GM18858 (cell line): ENCODE data around the gene HHAT.

Experiments used
- ATAC-seq: cut with Tn5 transposase; IDR thresholded peaks from one replicate; pipeline ENCODE4 v1.9.1; 2021; ENCODE audit not compliant: unreplicated experiment

The HHAT gene

DNA sequence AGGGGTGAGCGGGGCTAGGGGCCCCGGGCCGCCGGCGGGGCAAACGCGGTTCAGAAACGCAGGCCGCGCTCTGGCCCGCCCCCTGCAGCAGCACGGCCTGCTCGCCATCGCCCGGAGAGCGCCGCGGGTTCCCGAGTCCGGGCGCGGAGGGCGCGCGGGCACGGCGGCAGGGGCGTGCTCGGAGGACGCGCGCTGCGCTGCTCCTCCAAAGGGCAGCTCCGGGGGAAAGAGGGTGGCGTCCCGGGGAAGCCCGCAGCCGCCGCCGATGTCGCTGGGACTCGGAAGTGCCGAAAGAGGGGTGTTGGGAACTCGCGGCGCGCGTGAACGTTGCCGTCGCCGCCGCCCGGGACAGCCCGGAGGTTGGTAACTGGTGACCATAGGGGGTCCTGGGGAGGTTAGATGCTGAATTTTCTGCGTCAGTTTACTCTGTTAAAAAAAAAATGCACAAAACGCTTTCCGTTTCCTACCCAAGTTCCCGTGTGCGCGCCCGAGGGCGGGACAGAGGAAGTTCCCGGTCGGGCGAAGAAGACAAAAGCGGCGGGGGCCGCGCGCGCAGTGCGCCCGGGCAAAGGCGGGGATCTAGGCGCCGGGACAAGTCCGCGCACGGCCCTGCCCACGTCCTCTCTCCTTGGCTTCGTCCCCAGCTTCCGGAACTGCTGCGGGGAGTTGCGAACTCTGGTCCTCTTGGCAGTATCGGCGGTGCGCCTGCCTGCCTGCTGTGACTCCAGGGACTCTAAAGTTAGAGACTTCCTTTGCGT is at the start of gene HHAT:
HHAT (plus strand) TSS at position 157 of the 758 bp plus-strand sequence. CDS start 20,074 bp downstream, outside the sequence.
- peak; percentile 40 for ATAC-seq

DNA sequence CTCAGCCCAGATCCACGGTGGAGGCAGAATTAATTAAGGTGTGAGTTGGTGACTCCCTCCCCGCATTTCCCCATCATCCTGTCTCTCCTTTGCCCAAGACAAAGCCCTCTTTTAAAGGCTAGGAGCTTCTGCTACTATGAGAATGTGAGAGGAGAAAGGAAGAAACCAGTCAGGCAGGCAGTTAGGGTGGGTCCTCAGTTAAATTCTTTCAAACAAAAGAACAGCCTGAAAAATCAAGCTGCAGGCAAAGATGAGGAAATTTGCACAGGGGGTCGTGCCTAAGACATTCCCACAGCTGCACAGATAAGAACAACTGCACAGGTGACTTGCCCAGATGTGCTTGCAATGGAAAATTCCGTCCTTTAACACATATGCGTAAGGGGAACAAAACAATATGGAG is 48.5 kb upstream of the HHAT start:
- ATAC-seq, result no peak

DNA sequence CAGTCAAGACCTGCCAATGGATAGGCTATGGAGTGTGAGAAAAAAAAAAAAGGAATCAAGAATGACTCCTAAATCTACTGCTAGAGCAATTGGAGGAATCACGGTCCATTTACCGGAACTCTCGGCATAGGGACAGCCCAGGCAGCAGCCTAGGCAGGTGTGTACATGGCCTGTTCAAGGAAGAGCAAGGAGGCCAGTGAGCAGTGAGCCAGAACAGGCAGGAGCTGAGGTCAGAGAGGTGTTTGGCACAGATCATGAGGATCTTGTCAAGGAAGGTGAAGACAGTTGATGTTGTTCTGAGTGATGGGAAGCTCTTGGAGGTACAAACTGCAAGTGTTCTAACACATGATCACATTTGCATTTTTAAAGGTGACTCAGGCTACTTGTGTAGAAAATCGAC is 40.6 kb upstream of the HHAT start:
- no peak for ATAC-seq

DNA sequence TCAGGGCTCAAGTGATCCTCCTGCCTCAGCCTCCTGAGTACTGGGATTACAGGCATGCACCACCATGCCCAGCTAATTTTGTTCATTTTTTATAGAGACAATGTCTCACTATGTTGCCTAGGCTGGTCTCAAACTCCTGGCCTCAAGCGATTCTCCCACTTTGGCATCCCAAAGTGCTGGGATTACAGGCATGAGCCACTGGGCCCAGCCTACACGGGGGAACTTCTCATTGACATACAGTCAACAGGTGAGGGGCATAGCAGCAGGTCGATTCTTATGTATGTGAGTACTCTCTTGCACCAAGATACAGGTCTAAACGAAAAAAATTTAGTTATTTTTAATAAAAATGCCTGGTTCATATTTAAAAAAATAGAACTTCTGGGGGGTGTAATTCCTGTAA is 39.5 kb upstream of the HHAT start:
- ATAC-seq, result no peak

DNA sequence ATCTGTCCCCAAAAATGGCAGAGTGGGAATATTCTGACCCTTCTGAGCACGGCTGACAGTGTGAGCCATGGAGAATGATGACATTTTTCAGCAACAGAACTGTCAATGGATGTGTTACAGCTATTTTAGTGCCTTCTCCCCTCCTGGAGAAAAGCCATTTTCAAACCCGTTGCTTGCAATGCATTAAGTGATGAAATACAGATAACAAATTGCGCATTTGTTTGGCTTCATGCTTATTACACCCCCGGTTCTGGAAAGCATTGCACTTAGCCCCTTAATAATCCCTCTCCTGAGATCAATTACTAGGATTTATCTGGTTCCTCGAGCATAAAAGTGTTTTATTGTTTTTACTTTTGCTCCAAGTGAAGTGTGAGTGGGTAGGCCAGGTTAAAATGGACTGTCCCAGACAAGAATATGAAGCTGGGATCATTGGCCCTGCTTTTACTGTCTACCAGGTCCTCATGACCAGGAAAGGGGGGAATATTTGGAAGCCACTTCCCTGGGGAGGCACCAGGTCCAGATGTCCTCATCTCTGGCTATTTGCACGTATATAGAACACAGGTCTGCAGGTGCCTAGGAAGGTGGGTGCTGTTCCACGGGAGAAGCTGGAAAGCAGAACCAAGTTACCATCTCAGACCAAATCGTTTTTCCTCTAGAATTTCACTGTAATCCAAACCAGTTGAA is 37.5 kb upstream of the HHAT start:
- ATAC-seq, result no peak

DNA sequence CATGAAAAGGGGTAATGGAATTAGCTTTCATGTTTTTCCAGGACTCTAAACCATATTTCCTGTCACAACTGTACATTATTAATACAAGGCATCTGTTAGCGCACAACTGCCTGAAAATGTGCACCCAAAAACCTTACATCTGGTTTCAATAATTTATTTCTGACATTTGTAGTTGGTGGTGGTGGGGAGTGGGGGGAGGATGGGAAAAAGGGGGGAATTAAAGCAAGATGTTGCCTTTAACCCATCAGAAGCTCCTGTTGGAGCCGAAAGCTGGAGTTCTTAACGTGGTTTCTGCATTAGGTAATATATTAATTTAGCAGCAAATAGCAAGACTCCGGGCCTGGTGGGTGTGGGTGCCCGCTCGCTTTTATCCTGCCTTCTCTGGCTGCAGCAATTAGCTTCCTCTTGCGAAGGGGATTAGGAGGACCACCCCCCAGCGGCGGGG is 36.9 kb upstream of the HHAT start:
- no peak for ATAC-seq

DNA sequence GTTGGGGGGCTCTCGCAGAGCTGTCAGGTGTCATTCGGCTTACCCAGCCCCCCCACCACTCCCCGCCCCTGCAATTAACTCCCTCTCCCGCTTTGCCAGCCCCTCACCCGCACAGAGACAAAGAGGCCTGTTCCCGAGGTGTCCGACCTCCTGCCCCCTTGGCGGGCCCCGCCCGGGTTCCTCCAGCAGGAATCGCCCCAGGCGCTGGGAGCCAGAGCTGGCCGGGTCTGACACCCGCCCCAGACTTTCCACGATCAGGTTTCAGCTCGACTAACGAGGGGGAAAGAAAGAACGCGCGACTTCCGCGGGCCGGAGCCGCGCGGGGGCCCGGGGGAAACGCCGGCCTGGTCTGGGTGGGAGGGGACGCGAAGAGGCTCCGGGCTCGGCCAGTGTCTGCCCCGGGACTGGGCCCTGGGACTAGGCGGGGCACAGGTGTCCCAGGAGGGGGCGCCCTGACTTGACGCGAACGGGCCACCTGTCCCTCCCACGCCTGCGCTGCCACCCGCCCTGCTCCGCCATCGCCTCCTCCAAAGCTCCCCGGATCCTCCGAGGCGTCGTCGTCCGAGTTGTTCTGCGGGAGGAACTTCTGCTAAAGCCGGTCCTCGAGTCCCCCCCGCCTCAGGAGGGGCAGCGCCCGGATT is 36.4 kb upstream of the HHAT start:
- ATAC-seq, result no peak

DNA sequence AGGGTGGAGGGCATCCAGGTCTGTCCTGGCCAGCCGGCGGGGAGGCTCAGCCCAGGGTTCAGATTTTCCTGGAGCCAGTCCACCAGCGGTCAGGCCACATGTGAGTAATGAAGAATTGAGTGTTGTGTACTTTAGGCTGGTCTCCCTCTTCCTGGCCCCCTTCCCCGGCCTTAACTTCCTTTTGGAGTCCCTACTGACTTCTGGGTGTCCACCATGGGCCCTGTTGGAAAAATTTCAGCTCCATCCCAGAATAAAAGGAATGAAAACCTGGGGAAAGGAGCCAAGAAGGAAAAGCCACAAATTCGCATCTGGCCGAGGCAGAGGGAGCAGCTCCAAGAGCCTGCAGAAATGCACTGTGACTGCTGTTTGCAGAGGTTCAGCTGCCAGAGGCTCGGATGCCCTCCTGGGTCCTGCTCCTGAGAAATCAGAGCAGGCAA is 35.5 kb upstream of the HHAT start:
- no peak for ATAC-seq

DNA sequence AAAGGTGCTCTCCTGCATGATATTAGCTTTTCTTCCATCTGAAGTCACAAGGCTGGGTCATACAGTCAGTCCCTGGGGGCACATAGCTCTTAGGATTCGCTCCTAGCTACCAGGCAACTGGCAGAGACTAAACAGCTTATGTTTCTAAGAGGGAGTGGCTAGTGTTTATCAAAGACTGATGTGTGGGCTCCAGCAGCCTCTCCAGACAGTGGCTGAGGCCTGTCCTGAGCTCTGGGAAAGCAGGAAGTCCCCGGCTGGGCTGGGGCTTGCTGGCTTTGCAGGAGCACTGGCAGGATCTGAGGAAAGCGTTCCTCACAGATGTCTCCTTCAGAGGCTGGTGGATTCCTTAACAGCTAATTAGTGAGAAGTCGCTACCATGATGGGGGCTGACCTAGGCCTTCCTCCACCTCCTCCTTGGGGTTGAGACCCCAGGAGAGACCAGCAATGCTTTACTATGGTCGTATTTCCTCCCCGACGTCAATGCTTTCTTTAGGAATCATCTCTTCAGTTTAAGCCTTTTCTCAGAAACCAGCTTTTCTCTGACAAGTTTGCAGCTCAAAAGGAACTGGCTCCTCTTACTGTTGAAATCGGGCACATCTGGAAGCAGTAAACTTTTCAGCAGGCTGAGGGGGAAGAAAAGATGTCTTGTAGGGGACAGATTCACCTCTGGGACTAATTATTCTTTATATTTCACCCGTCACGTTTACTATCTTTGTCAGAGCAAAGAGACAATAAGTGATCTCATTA is 33.5 kb upstream of the HHAT start:
- ATAC-seq, result no peak

DNA sequence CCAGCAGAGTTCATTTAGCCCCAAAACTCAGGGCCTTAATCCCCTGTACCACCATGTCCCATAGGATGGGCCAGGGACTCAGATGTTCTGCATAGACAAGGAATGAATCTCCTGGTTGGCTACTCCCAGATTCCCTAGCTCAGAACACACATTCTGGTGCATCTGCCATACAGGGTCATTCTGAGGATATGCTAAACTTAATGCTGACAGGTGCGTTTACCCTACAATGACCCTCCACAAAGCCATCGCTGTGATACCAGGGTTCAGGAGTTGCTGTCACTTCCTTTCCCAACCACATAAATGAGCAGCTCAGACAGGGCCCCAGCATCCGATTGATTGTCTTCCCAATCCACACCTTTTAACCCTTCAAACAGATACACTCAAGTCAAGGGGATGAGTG is 32.0 kb upstream of the HHAT start:
- no peak for ATAC-seq

DNA sequence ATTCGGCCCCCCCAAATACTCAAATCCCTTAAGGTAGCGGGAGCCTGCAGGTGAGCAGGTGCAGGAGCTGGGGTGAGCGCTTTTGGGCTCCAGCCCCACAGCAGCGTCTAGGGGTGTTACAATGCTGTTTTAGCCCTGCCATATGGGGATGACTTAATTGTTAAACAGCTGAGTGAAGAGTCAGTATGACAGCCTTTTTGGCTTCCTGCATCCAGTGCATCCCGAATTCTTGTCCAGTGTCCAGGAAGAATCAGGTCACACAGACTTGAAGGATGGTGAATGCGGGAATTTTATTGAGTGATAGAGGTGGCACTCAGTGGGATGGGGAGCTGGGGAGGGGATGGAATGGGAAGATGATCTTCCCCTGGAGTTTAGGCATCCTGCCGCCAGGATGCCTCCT is 30.4 kb upstream of the HHAT start:
- no peak for ATAC-seq

DNA sequence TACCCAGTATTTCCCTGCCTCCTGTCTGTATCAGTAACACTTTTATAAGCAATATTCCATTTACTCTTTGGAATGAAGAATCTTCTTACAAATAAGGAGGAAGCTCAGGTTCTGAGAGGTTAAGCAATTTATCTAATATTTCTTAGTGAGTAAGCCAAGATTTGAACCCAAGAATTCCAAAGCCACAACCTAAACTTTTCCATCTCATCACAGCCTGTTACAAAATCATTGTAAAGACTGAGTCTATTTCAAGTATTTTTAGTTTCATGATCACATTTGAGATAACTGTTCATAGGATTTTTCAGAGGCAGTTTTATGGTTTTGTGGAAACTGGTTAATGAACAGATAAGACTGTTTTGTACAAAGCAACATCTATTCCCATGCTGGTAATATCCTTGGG is 29.8 kb upstream of the HHAT start:
- ATAC-seq, result no peak

DNA sequence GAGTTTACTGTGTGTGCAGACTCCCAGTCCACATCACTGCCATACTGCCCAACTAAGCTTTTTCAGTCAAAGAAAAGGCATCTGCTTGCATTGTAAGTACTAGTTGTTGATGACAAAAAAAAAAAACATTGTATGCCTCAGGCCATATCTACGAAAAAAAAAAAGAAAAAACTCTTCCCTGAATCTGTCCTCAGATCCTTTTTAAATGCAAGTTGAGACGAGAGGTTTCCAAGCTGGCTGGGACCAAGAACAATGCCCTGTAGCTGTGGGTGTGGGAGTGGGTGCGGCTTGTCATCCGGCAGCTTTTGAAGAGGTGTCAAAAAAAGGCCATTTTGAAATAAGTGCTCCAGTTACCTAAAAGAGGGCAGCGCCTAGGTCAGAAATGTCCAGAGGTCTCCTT is 29.2 kb upstream of the HHAT start:
- ATAC-seq, result no peak

DNA sequence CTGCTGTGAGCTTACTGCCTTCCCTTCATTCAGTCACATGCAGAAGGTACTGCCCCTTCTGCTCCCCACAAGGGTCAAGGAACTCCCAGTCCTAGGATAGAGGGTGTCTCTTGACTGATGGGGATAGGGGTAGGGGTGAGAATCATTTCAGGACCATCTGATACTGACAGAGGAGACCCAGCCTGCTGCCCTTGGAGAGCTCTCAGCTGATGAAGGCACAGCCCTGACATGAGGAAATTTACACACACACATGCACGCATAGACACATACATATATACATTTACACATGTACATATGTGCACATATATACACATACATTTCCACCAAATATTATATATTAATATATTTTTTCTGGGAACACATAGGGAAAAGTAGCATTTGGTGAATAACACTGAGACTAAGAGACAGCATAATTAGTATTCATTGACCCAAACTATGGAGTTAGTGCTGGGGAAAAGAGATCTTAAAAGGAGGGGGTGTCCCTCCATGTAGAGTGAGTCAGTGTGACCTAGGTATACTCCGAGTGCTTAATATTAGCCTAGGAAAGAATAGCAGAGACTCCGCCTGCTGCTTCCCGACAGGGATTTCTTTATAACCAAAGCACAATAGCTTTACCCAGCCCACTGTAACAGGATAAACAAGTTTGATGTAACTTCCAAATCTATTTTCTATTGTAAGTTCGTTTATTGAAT is 27.6 kb upstream of the HHAT start:
- no peak for ATAC-seq

DNA sequence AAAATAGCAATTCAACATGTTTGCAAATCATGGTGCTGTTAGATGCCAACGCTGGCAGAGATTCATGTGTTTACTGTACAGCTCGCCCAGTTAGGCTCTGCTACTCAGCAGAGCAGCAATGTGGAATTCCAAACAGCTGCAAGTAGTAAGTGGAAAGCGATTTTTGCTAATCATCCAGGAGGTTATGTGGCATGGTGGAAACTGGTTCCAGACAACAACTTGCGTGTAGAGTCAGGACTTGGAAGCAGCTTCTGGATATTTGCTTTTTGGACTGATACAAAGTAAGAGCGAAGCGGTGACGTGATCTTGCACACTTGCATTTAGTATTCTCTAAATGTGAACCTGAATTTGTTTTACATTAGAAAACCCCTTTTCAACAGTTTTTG is 27.1 kb upstream of the HHAT start:
- no peak for ATAC-seq

DNA sequence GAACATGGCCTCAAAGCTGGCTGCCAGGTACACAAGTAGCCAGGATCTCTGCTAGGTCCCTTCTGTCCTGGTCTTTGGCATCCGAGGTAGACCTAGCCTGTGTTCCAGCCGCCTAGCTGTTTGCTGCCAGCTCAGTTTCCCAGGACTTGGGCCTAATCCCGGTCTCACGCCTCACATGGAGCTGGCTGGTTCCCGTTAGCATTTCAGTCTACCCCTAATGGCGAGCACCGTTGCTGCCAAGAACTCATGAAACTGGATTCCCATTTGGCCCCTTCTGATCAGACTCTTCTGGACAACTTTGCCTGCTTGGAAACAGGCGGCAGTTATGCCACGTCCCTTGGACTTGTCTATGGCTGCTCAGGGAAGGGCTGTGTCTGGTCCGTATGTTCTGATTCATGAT is 26.2 kb upstream of the HHAT start:
- no peak for ATAC-seq

DNA sequence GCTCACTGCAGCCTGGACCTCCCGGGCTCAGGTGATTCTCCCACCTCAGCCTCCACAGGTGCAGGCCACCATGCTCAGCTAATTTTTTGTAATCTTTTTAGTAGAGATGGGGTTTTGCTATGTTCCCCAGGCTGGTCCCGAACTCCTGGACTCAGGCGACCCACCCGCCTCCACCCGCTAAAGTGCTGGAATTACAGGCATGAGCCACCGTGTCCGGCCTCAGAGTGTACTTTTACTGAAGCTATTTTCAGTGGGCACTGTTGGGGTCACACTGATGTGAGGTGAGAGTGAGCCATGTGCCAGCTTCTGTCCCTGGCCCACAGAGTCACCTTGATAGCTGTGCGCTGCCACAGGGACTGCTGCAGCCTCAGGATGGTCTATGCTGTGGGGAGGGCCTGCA is 25.3 kb upstream of the HHAT start:
- ATAC-seq, result no peak

DNA sequence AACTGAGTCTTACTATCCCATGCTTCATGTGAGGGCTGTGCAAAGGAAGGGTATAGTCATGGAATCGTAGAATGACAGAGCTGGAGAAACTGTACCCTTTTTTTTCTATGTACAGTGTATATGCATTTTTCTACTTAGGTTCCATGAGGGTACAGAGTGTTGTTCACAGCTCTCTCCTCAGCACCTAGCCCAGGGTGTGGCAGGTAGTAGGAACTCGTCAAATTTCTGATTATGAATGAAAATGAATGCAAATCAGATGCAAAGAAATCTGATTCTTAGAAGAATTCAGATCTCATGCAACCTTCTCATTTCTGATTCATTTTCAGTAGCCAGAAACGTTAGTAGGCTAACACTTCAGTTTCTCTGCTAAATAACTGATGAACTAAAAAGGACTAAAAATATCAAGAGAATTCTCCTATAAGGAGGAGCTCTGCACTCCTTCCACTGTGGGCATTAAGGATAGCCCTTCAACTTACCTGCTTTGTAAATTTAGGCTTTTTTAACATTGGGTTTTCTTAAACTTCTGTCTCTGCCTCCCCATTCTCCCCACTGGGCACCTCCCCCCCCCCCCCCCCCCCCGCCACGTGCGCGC is 18.0 kb upstream of the HHAT start:
- no peak for ATAC-seq

DNA sequence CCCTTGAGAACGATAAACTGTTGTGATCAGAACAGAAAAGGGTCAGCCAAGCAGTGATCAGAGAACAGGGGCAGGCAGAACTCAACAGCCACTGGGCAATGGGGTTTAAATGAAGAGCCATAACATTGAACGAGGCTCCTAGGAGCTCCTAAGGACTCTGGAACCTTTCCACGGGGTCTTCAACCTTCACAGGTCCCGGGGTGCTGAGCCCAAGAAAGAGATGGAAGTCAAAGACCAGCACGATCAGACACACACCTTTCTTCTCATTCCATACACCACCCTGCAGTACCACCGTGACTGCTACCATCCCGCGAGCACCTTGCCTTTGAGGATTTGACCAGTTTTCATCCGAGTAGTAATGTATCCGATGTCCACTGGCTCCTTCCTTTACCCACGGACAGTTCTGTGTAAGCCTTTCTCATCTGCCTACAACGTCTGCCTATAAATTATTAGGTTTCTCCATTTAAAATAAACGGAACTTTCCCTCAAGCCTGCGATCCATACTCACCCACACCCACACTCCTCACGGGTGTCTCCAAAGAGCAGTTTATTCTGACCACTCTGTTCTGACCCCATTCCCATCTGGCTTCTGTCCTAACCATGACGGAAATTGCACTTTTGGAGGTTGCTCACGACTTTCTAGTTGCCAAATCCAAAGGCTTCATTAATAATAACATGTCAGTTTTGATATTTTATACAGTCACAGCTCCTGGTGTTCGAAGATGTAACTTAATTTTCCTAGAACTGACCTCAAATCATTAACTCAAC is 16.8 kb upstream of the HHAT start:
- ATAC-seq, result no peak
